ENCODE data around the gene CD2BP2. TPM values are rescaled to one million over a fixed set of nuclear protein-coding genes. Genes with fewer than 3 reads are reported as not detected.
A peak's percentile ranks its signal among the peaks of the same experiment; 100 is the strongest.

CD2BP2 gene
- total and polyA plus RNA-seq, 9 of the 15 experiments (the other 6 are each of a cell fraction or from before 2014, with no cell fraction given) = 3.9 to 51.1 (median 32.8) TPM

DNA sequence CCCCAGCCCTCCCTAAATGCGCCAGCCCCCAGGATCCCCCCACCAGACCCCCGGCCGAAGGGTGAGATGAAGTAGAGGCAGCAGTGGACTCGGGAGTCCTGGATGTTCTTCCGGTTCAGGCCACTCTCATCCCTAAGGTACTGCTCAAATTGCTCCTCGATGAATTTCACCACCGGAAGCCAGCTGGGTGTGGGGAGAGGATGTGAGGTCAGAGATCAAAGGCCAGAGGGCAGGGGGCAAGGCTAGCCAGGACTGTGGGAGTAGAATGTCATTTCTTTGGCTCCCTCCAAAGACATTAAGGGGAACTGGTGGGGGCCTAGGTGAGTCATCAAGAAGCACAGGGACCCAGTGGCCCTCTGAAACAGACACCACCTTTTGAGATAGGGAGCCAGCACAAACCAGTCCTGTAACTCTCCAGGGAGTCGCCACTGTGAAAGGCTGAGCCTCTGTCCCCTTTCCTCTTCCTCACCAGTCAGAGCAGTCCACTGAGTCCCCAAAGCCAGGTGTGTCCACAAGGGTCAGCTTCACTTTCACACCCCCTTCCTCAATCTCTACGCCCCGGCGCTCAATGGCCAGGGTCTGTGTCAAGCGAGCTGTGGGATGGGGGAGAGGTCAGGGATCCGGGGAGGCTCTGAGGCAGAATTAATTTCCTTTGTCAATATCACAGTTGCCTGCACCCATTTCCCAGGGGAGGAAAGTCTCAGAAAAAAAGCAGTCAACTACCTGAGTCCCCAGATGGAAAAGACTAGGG lies 26.4 kb upstream of the CD2BP2 start (continued):
- TF ChIP-seq ZNF175 (CRISPR knock-in tag; IDR thresholded peaks at IDR 0.05; ENCODE audit: low read depth) (peak; percentile 94), ZFP36 (IDR thresholded peaks at IDR 0.05; ENCODE audit: low read depth, low read length, partially characterized antibody) (no peak), RBM14 (IDR thresholded peaks at IDR 0.05; ENCODE audit: borderline replicate concordance, insufficient read depth, low read depth, low read length) (no peak), BMI1 (IDR thresholded peaks at IDR 0.05; ENCODE audit: low read length) (no peak), PREB (CRISPR knock-in tag; IDR thresholded peaks at IDR 0.05) (no peak), GMEB1 (CRISPR knock-in tag; IDR thresholded peaks at IDR 0.05) (no peak), PHF8 (IDR thresholded peaks at IDR 0.05; ENCODE audit: borderline replicate concordance, low read length) (peak; percentile 33; the same call in 1 of the 2 replicates), U2AF1 (optimal IDR thresholded peaks at IDR 0.05; ENCODE audit: low read depth, low read length) (no peak), NR2C2 (CRISPR knock-in tag; IDR thresholded peaks at IDR 0.05) (peak; percentile 96), NR2C2 (tag; IDR thresholded peaks at IDR 0.05) (peak; percentile 98), ZNF77 (CRISPR knock-in tag; IDR thresholded peaks at IDR 0.05) (no peak), KLF16 (IDR thresholded peaks at IDR 0.05) (peak; percentile 78), NCOA4 (IDR thresholded peaks at IDR 0.05; ENCODE audit: partially characterized antibody) (no peak), ZNF217 (CRISPR knock-in tag; IDR thresholded peaks at IDR 0.05) (no peak), NEUROD1 (IDR thresholded peaks at IDR 0.05; ENCODE audit: borderline replicate concordance, low read depth, low read length, partially characterized antibody) (peak; percentile 63), PURB (CRISPR knock-in tag; IDR thresholded peaks at IDR 0.05; ENCODE audit: low read depth) (no peak), DACH1 (IDR thresholded peaks at IDR 0.05; ENCODE audit: partially characterized antibody) (peak; percentile 60), TAF1 (IDR thresholded peaks at IDR 0.05; ENCODE audit: control insufficient read depth, extremely low read depth, insufficient read depth, low read length, severe bottlenecking) (peak; percentile 50), BDP1 (IDR thresholded peaks at IDR 0.05; ENCODE audit: insufficient read depth, insufficient read length) (no peak), FOSL1 (tag; conservative IDR thresholded peaks at IDR 0.05) (peak; percentile 76), ZC3H8 (IDR thresholded peaks at IDR 0.05) (no peak)
- TF ChIP-seq, protein P1, sequence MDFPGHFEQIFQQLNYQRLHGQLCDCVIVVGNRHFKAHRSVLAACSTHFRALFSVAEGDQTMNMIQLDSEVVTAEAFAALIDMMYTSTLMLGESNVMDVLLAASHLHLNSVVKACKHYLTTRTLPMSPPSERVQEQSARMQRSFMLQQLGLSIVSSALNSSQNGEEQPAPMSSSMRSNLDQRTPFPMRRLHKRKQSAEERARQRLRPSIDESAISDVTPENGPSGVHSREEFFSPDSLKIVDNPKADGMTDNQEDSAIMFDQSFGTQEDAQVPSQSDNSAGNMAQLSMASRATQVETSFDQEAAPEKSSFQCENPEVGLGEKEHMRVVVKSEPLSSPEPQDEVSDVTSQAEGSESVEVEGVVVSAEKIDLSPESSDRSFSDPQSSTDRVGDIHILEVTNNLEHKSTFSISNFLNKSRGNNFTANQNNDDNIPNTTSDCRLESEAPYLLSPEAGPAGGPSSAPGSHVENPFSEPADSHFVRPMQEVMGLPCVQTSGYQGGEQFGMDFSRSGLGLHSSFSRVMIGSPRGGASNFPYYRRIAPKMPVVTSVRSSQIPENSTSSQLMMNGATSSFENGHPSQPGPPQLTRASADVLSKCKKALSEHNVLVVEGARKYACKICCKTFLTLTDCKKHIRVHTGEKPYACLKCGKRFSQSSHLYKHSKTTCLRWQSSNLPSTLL (IDR thresholded peaks at IDR 0.05) = no peak
- TF ChIP-seq, protein P2, sequence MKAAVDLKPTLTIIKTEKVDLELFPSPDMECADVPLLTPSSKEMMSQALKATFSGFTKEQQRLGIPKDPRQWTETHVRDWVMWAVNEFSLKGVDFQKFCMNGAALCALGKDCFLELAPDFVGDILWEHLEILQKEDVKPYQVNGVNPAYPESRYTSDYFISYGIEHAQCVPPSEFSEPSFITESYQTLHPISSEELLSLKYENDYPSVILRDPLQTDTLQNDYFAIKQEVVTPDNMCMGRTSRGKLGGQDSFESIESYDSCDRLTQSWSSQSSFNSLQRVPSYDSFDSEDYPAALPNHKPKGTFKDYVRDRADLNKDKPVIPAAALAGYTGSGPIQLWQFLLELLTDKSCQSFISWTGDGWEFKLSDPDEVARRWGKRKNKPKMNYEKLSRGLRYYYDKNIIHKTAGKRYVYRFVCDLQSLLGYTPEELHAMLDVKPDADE (conservative IDR thresholded peaks at IDR 0.05; ENCODE audit: control insufficient read depth, low read depth, low read length) = peak; percentile 84
